HepG2 (cell line): ENCODE results near the gene LRRC8D. TPM values are rescaled to one million over a fixed set of nuclear protein-coding genes. Genes with fewer than 3 reads are reported as not detected.

Experiments
- ATAC-seq: fragments of 200-7000 bp; cut with Tn5 transposase; 3 replicates; pipeline ENCODE4 v1.9.1; 2020; ENCODE audit warnings: mild to moderate bottlenecking, moderate library complexity
- BruUV-seq: library from RNA; stranded (reverse); fragments of 400-500 nt; replicated peaks from 2 replicates; lab custom pipeline; 2021; lab: Mats Ljungman, UMichigan
- CTCF ChIA-PET: fragments of 300-600 bp; formaldehyde crosslinking; extraction: SDS; loops from one replicate; lab custom pipeline; 2021; ENCODE audit warnings: low total read pairs, inconsistent platforms, low intra/inter-chr PET ratio; lab: Yijun Ruan, JAX
- POLR2A ChIA-PET: fragments of 350-600 bp; sonication (Branson Sonifier 250); formaldehyde crosslinking; loops from one replicate; lab custom pipeline; 2020; ENCODE audit warnings: antibody characterized with exemption, inconsistent platforms; lab: Yijun Ruan, JAX
- DNase-seq: peaks from one replicate; pipeline ENCODE4 v3.0.0-alpha.2; 2015; ENCODE audit warnings: low spot score
- FAIRE-seq: peaks from 3 replicates; lab custom pipeline; 2011; peaks lifted over from hg19 to GRCh38; lab: Jason Lieb, UNC
- H2AFZ ChIP-seq: one replicate; pipeline ENCODE4 v1.6.1; 2011; ENCODE audit warnings: low read length, inconsistent platforms
- H3K27ac ChIP-seq: fragments of 300-600 bp; 3 replicates; pipeline ENCODE4 v1.8.0; 2011; ENCODE audit warnings: mixed run types, mild to moderate bottlenecking, mixed read lengths, low read length, inconsistent platforms; ENCODE audit not compliant: insufficient read depth; ENCODE audit errors: extremely low read length
- H3K27me3 ChIP-seq, 2 experiments: fragments of 200-600 bp in 1 of 2; 2 replicates in 1 of 2; 3 replicates in 1 of 2; pipeline versions ENCODE4 v1.6.0 to v1.8.0; 2011; ENCODE audit warnings: low read length in 2 of 2, mild to moderate bottlenecking in 2 of 2, moderate library complexity in 2 of 2, inconsistent platforms in 1 of 2; ENCODE audit not compliant: insufficient read depth in 2 of 2, control insufficient read depth in 1 of 2
- H3K36me3 ChIP-seq, 2 experiments: fragments of 200-600 bp in 1 of 2; replicated peaks in 1 of 2; 2 replicates in 1 of 2; 3 replicates in 1 of 2; pipeline versions ENCODE4 v1.5.1 to v1.8.0; 2011; ENCODE audit warnings: low read length in 2 of 2, inconsistent platforms in 1 of 2; ENCODE audit not compliant: insufficient read depth in 2 of 2, control insufficient read depth in 1 of 2
- H3K4me1 ChIP-seq: 2 replicates; pipeline ENCODE4 v1.5.1; 2012; ENCODE audit warnings: low read length, inconsistent platforms; ENCODE audit not compliant: insufficient read depth
- H3K4me2 ChIP-seq: 2 replicates; pipeline ENCODE4 v1.6.0; 2011; ENCODE audit warnings: low read depth, low read length, inconsistent platforms
- H3K4me3 ChIP-seq, 3 experiments: fragments of 200-600 bp in 1 of 3; sonication (generic), shearing (Covaris generic) in 1 of 3; replicated peaks in 1 of 3; 2 replicates each; pipeline ENCODE4 v1.5.1; 2011 to 2016; ENCODE audit warnings: low read length in 3 of 3, inconsistent platforms in 2 of 3, low read depth in 2 of 3, mild to moderate bottlenecking in 2 of 3, control low read depth in 1 of 3, mixed read lengths in 1 of 3; ENCODE audit not compliant: insufficient read depth in 1 of 3
- H3K79me2 ChIP-seq: one replicate; pipeline ENCODE4 v1.6.1; 2011; ENCODE audit warnings: low read length, inconsistent platforms; ENCODE audit not compliant: insufficient read depth
- H3K9ac ChIP-seq: 2 replicates; pipeline ENCODE4 v1.6.0; 2011; ENCODE audit warnings: mild to moderate bottlenecking, low read depth, low read length, inconsistent platforms; ENCODE audit not compliant: insufficient read depth
- H3K9me3 ChIP-seq: 2 replicates; pipeline ENCODE4 v1.5.1; 2012; ENCODE audit warnings: mild to moderate bottlenecking, low read length
- H4K20me1 ChIP-seq: 2 replicates; pipeline ENCODE4 v1.6.0; 2011; ENCODE audit warnings: inconsistent platforms, mild to moderate bottlenecking, low read length, moderate library complexity; ENCODE audit not compliant: insufficient read depth
- ATF7 ChIP-seq, 2 experiments: fragments of 450-650 bp in 1 of 2; sonication (generic) in 1 of 2; formaldehyde crosslinking in 1 of 2; IDR thresholded peaks; 2 replicates each; pipeline versions ENCODE4 v1.4.0 to v1.6.1; 2016 to 2020; ENCODE audit warnings: antibody characterized with exemption in 1 of 2, mild to moderate bottlenecking in 1 of 2, missing genetic modification reagents in 1 of 2
- BORCS8-MEF2B ChIP-seq: sonication (generic); formaldehyde crosslinking; IDR thresholded peaks from 2 replicates; pipeline ENCODE4 v1.8.0; 2022; ENCODE audit warnings: mild to moderate bottlenecking, missing genetic modification reagents
- FLYWCH1 ChIP-seq: sonication (generic); formaldehyde crosslinking; IDR thresholded peaks from 2 replicates; pipeline ENCODE4 v1.8.1; 2023; ENCODE audit warnings: mild to moderate bottlenecking, missing genetic modification reagents
- GABPA ChIP-seq, 2 experiments: IDR thresholded peaks; 2 replicates each; pipeline ENCODE4 v1.6.1; 2011 to 2016; ENCODE audit warnings: low read depth in 2 of 2, low read length in 1 of 2, missing biosample characterization in 1 of 2, missing genetic modification characterization in 1 of 2
- IKZF4 ChIP-seq: sonication (generic); formaldehyde crosslinking; IDR thresholded peaks from 2 replicates; pipeline ENCODE4 v1.5.1; 2020; ENCODE audit warnings: borderline replicate concordance, mild to moderate bottlenecking, low read depth, missing genetic modification reagents; ENCODE audit errors: not compliant biosample characterization
- PRMT3 ChIP-seq: sonication (generic); formaldehyde crosslinking; IDR thresholded peaks from 2 replicates; pipeline ENCODE4 v1.8.1; 2022; ENCODE audit warnings: low read depth, mild to moderate bottlenecking, moderate library complexity, missing genetic modification reagents, borderline replicate concordance
- ZNF235 ChIP-seq: sonication (generic); formaldehyde crosslinking; IDR thresholded peaks from 2 replicates; pipeline ENCODE4 v1.8.1; 2023; ENCODE audit warnings: mild to moderate bottlenecking, missing genetic modification reagents, borderline replicate concordance
- ZNF367 ChIP-seq: sonication (generic); formaldehyde crosslinking; IDR thresholded peaks from 2 replicates; pipeline ENCODE4 v1.4.0; 2020; ENCODE audit warnings: missing genetic modification reagents, borderline replicate concordance
- ZNF549 ChIP-seq: sonication (generic); formaldehyde crosslinking; IDR thresholded peaks from 2 replicates; pipeline ENCODE4 v1.5.0; 2020; ENCODE audit warnings: missing genetic modification reagents
- ZNF607 ChIP-seq: sonication (generic); formaldehyde crosslinking; IDR thresholded peaks from 2 replicates; pipeline ENCODE4 v1.5.1; 2020; ENCODE audit warnings: missing genetic modification reagents, mild to moderate bottlenecking, borderline replicate concordance
- WGBS: methylation state at CpG from one replicate; pipeline ENCODE4 v1.1.6; 2017; ENCODE audit warnings: low lambda C conversion rate; 5-methylcytosine and 5-hydroxymethylcytosine counted together
- in situ Hi-C: cut with HindIII; loops from 2 replicates; pipeline ENCODE4 v1.10.0; 2017; ENCODE audit warnings: low pct_unique_long_range_greater_than_20kb; ENCODE audit not compliant: extremely low pct_ligation_motif_present
- intact Hi-C: fragments of 100-400 bp; cut with micrococcal nuclease; formaldehyde crosslinking; loops from one replicate; pipeline ENCODE4 v1.10.0; 2022; ENCODE audit not compliant: unreplicated experiment
- polyA plus RNA-seq, 8 experiments: library from polyadenylated mRNA; depleted of rRNA in 3 of 8; stranded (reverse) in 7 of 8; unstranded in 1 of 8; fragments of >200 nt; fragmentation: Illumina TruSeq in 4 of 8; extraction: Trizol in 4 of 8; gene quantifications; 2 replicates each; pipeline versions ENCODE4 v1.2.1 to v1.2.3, GENCODE V29; 2011 to 2016; ENCODE audit warnings: low read depth in 4 of 8, missing spikeins in 1 of 8, mixed read lengths in 1 of 8; ENCODE audit not compliant: insufficient read depth in 1 of 8
- total RNA-seq, 5 experiments: library from RNA; depleted of rRNA; stranded (reverse); fragments of >200 nt; fragmentation: Illumina TruSeq; extraction: Trizol; gene quantifications; 2 replicates each; pipeline ENCODE4 v1.2.3, GENCODE V29; 2016; ENCODE audit warnings: low read depth in 1 of 5
- TF ChIP-seq, protein P1 (sequence below), 2 experiments: IDR thresholded peaks; 2 replicates each; pipeline ENCODE4 v1.6.1; 2011 to 2012; ENCODE audit warnings: low read length in 2 of 2, borderline replicate concordance in 1 of 2, low read depth in 1 of 2, mild to moderate bottlenecking in 1 of 2, moderate library complexity in 1 of 2

LRRC8D gene
- total and polyA plus RNA-seq, 2 of the 13 experiments (the other 11 are each of a cell fraction or from before 2014, with no cell fraction given) = 29.9 to 45.5 TPM

DNA sequence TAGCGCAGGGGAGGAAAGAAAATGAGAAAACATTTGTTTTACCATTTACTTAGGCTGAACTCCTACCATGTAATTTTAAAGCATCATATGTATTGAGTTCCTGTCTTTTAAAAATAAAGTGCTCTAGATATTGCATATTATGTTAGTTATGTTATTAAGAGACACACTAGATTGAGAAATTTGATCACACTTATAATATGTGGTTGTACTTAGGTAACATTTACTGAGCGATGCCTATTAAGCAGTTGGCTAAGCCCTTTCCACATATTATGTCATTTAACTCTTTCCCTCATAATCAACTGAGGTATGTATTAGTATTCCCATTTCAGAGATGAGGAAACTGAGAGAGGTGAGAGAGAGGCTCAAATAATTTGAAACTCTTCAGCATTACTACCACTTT is 4.5 kb upstream of the LRRC8D start:
- intact Hi-C loops (no loop called here), in situ Hi-C loops (no loop called here)
- CTCF ChIA-PET = no interaction called here
- Histone ChIP-seq H3K79me2 (peaks cover 14% of the 10 kb centered on the region), H3K27ac (no peak overlapping the region), H3K4me2 (no peak overlapping the region), H3K9ac (no peak overlapping the region), H4K20me1 (no peaks in the 10 kb centered on the region), H3K4me1 (peaks cover 34% of the 10 kb centered on the region), H3K36me3 (no peaks in the 10 kb centered on the region), H3K9me3 (no peaks in the 10 kb centered on the region), H2AFZ (no peak overlapping the region), H3K27me3 (no peaks in the 10 kb centered on the region; a peak in 1 of 5 replicates), H3K4me3 (no peak overlapping the region)
- no TSS peak for BruUV-seq
- POLR2A ChIA-PET = no interaction called here
- ATAC-seq (no peak), DNase-seq (no peak), FAIRE-seq (no peak)
- no peak for TF ChIP-seq ZNF607 (CRISPR knock-in tag)
- 95% methylated on average over 2 of the region's 2 CpGs for WGBS

DNA sequence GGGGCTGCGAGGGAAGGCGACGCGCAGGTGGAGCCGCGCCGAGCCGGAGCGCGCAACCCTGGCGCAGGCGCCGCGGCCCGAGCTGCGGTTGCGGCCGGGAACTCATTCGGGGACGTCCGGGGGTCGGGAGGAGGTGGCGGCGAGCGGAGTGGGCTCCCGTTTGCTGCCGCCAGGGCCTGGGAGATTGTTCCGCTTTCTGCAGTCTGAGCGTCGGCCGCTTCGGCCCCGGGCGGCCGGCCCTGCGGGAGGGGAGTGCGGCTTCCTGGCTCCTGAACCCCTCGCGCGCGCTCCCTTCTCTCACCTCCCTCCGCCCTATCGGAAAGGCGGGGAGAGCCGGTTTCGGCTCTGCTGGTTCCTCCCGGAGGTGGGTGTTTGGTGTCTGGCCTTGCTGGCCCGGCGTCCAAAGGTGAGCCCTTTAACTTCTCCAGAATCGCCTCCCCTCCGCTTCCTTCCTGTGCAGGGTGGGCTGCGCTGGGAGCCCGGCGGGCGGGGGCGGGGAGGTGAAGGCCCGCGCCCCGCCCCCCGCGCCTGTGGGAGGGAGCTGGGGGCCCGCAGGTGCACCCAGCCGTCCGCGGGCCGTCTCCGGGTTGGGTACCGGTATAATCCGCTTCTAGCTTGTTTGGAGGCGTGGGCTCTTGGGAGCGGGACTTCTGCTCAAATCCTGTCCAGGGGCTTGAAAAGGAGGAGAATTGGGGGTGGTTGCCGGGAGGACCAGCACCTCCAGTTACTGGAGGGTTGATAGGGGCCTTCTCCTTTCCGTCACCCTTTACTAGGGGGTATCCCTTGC is 683 bp downstream of the LRRC8D start:
- intact Hi-C loops = loop anchor here (1.0 to 5.0 kb wide), 5 partner anchors 15 to 166 kb away; no protein-coding TSS in a partner anchor
- ChIA-PET POLR2A (interaction anchor here (0.9 to 8.5 kb wide), 16 partner anchors 10 to 175 kb away, joined by 3 to 115 read pairs (median 5); partner anchors contain the start of gene ZNF326), CTCF (no interaction called here)
- FAIRE-seq = no peak
- in situ Hi-C loops = no loop called here
- Histone ChIP-seq H3K4me3 (peak overlapping the region; percentile 84 to 89 (median 86)), H3K36me3 (no peaks in the 10 kb centered on the region), H3K27me3 (no peaks in the 10 kb centered on the region; a peak in 1 of 5 replicates), H3K4me1 (peaks cover 65% of the 10 kb centered on the region), H3K9me3 (no peaks in the 10 kb centered on the region), H3K4me2 (peak overlapping the region; percentile 94), H2AFZ (no peak overlapping the region), H3K27ac (peak overlapping the region; percentile 97), H3K79me2 (peaks cover 60% of the 10 kb centered on the region), H4K20me1 (no peaks in the 10 kb centered on the region), H3K9ac (peak overlapping the region; percentile 92)
- peak; percentile 62 for DNase-seq
- ATAC-seq = peak; percentile 65
- BruUV-seq = no TSS peak
- WGBS = 3% methylated on average over 11 of the region's 73 CpGs
- TF ChIP-seq FLYWCH1 (CRISPR knock-in tag) (no peak), BORCS8-MEF2B (CRISPR knock-in tag) (no peak), ATF7 (IDR thresholded peaks at IDR 0.05) (no peak), ATF7 (CRISPR knock-in tag; IDR thresholded peaks at IDR 0.05) (peak; percentile 34; the same call in 1 of the 2 replicates), PRMT3 (no peak), GABPA (IDR thresholded peaks at IDR 0.05; ENCODE audit: low read depth, low read length) (0 out of 2 replicates have a peak, but pooled peaks have one; percentile 14), GABPA (CRISPR knock-in tag; IDR thresholded peaks at IDR 0.05; ENCODE audit: low read depth) (no peak), ZNF235 (CRISPR knock-in tag) (no peak), IKZF4 (CRISPR knock-in tag) (peak; percentile 29), ZNF367 (CRISPR knock-in tag) (peak; percentile 70; the same call in 1 of the 2 replicates), ZNF549 (CRISPR knock-in tag) (no peak)
- TF ChIP-seq, protein P1, sequence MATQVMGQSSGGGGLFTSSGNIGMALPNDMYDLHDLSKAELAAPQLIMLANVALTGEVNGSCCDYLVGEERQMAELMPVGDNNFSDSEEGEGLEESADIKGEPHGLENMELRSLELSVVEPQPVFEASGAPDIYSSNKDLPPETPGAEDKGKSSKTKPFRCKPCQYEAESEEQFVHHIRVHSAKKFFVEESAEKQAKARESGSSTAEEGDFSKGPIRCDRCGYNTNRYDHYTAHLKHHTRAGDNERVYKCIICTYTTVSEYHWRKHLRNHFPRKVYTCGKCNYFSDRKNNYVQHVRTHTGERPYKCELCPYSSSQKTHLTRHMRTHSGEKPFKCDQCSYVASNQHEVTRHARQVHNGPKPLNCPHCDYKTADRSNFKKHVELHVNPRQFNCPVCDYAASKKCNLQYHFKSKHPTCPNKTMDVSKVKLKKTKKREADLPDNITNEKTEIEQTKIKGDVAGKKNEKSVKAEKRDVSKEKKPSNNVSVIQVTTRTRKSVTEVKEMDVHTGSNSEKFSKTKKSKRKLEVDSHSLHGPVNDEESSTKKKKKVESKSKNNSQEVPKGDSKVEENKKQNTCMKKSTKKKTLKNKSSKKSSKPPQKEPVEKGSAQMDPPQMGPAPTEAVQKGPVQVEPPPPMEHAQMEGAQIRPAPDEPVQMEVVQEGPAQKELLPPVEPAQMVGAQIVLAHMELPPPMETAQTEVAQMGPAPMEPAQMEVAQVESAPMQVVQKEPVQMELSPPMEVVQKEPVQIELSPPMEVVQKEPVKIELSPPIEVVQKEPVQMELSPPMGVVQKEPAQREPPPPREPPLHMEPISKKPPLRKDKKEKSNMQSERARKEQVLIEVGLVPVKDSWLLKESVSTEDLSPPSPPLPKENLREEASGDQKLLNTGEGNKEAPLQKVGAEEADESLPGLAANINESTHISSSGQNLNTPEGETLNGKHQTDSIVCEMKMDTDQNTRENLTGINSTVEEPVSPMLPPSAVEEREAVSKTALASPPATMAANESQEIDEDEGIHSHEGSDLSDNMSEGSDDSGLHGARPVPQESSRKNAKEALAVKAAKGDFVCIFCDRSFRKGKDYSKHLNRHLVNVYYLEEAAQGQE (IDR thresholded peaks at IDR 0.05; ENCODE audit: borderline replicate concordance in 1 of 2, low read depth in 1 of 2, low read length in 2 of 2) = peak in 1 of 2 experiments; percentile 8; a peak in 1 of 4 replicates
